Uterus (tissue), 4 donors: ENCODE results near the gene AADACL4. TPM values are rescaled to one million over a fixed set of nuclear protein-coding genes. Genes with fewer than 3 reads are reported as not detected.

Experiments
- DNase-seq, 2 donors: peaks; one replicate each; pipeline ENCODE4 v3.0.0-alpha.2; 2019 to 2020
- H3K27ac ChIP-seq, 2 donors: fragments of 200-600 bp; sonication (generic); 1 replicate in 1 of 2; 2 replicates in 1 of 2; pipeline ENCODE4 v1.5.1; 2016 to 2018
- H3K27me3 ChIP-seq, 2 donors: fragments of 200-600 bp; sonication (generic); one replicate each; pipeline ENCODE4 v1.5.1; 2018 to 2019; ENCODE audit warnings: control low read depth in 1 of 2
- H3K36me3 ChIP-seq, 2 donors: fragments of 200-600 bp; sonication (generic); one replicate each; pipeline ENCODE4 v1.5.1; 2019; ENCODE audit warnings: control low read depth in 1 of 2
- H3K4me1 ChIP-seq, 2 donors: fragments of 200-600 bp; sonication (generic); one replicate each; pipeline ENCODE4 v1.5.1; 2018 to 2019; ENCODE audit warnings: control low read depth in 1 of 2
- H3K4me3 ChIP-seq, 2 donors: fragments of 200-600 bp; sonication (generic); 1 replicate in 1 of 2; 2 replicates in 1 of 2; pipeline ENCODE4 v1.5.1; 2018 to 2019; ENCODE audit warnings: mild to moderate bottlenecking in 1 of 2
- H3K9me3 ChIP-seq, 2 donors: fragments of 200-600 bp; sonication (generic); one replicate each; pipeline ENCODE4 v1.5.1; 2019; ENCODE audit warnings: control low read depth in 1 of 2
- POLR2A ChIP-seq, 2 donors: fragments of 450-650 bp; IDR thresholded peaks; one replicate each; pipeline ENCODE4 v1.6.1; 2016; ENCODE audit warnings: antibody characterized with exemption in 2 of 2, mild to moderate bottlenecking in 1 of 2, moderate library complexity in 1 of 2
- intact Hi-C: fragments of 100-400 bp; cut with DNase I; formaldehyde crosslinking; loops from one replicate; pipeline ENCODE4 v1.15.1; 2023; ENCODE audit warnings: low total_unique reads
- total RNA-seq, 4 donors: library from RNA; depleted of rRNA in 3 of 4; stranded (reverse); fragments of >200 nt in 3 of 4; gene quantifications; one replicate each; pipeline versions ENCODE4 v1.1.0 to v1.2.4, GENCODE V29; 2014 to 2023
- TF ChIP-seq, protein P1 (sequence below), 4 experiments: fragments of 200-600 bp in 2 of 4; fragments of 450-650 bp in 2 of 4; sonication (generic) in 2 of 4; IDR thresholded peaks; one replicate each; pipeline ENCODE4 v1.5.1; 2016 to 2019; ENCODE audit warnings: antibody characterized with exemption in 4 of 4, mild to moderate bottlenecking in 2 of 4, moderate library complexity in 1 of 4
- donor health status: DM: yes; HTN: yes; CAD: no.

AADACL4 gene
- total RNA-seq, 4 donors from 2014 or later = 0.14 to 0.46 TPM; not detected in 2

GRCh38 chr1:12690156-12690555 is 46.3 kb downstream of the AADACL4 start:
- Histone ChIP-seq H3K4me3 (no peak overlapping the region), H3K4me1 (no peaks in the 10 kb centered on the region), H3K36me3 (no peaks in the 10 kb centered on the region), H3K27me3 (no peaks in the 10 kb centered on the region), H3K27ac (no peak overlapping the region), H3K9me3 (no peaks in the 10 kb centered on the region)
- no peak for DNase-seq
- intact Hi-C loops = no loop called here
- TF ChIP-seq, protein P1, sequence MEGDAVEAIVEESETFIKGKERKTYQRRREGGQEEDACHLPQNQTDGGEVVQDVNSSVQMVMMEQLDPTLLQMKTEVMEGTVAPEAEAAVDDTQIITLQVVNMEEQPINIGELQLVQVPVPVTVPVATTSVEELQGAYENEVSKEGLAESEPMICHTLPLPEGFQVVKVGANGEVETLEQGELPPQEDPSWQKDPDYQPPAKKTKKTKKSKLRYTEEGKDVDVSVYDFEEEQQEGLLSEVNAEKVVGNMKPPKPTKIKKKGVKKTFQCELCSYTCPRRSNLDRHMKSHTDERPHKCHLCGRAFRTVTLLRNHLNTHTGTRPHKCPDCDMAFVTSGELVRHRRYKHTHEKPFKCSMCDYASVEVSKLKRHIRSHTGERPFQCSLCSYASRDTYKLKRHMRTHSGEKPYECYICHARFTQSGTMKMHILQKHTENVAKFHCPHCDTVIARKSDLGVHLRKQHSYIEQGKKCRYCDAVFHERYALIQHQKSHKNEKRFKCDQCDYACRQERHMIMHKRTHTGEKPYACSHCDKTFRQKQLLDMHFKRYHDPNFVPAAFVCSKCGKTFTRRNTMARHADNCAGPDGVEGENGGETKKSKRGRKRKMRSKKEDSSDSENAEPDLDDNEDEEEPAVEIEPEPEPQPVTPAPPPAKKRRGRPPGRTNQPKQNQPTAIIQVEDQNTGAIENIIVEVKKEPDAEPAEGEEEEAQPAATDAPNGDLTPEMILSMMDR (IDR thresholded peaks at IDR 0.05) = no peak
- no peak for TF ChIP-seq POLR2A (IDR thresholded peaks at IDR 0.05)

DNA sequence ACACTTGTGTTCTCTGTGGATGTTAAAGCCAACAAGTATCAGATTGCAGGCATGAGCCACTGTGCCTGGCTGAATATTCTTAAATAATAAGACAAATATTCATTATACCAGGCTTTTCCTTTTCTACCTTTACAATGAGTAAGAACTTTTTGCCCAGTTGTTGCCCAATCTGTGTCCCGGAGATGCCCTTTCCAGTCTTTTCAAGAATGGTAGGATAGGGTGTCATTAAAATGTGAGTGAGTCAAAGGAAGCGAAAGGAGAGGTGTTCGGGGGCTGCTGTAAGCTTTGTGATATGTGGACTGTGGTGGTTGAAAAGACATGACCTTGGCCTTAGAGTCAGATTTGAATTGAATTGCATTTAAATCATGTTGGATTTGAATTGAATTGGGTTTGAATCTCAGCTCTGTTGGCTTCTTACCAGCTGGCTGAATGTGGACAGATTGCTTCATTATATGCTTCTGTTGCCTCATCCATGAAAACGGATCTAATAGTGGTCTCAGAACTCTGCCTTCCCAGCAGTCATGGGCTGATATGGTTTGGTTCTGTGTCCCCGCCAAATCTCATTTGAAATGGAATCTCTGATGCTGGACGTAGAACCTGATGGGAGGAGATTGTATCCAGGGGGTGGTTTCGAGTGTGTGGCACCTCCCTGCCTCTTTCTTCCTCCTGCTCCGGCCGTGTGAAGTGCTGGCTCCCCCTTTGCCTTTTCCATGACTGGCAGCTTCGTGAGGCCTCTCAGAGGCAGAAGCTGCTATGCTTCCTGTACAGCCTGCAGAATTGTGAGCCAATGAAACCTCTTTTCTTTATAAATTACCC is 49.3 kb downstream of the AADACL4 start:
- no peaks in the 10 kb centered on the region for H3K4me1 ChIP-seq
- no peak overlapping the region for H3K4me3 ChIP-seq
- TF ChIP-seq POLR2A (IDR thresholded peaks at IDR 0.05) = no peak
- TF ChIP-seq, protein P1 (IDR thresholded peaks at IDR 0.05) = no peak
- DNase-seq = no peak
- H3K27ac ChIP-seq = no peak overlapping the region
- intact Hi-C loops = no loop called here
- H3K36me3 ChIP-seq = no peaks in the 10 kb centered on the region
- H3K9me3 ChIP-seq = no peaks in the 10 kb centered on the region
- no peaks in the 10 kb centered on the region for H3K27me3 ChIP-seq

DNA sequence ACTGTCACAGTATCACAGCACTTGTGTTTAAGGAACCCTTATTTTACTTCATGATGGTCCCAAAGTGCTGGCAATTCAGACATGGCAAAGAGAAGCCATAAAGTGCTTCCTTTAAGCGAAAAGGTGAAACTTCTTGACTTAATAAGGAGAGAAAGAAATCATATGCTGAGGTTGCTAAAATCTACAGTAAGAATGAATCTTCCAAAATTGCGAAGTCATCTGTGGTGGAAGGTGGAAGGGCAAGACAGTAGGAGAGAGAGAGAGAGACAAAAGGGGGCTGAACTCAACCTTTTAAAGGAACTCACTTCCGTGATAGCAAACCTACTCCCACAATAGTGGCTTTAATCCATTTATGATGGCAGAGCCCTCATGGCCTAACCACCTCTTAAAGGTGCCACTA is 52.8 kb downstream of the AADACL4 start:
- no peaks in the 10 kb centered on the region for H3K36me3 ChIP-seq
- no peaks in the 10 kb centered on the region for H3K27me3 ChIP-seq
- no peaks in the 10 kb centered on the region for H3K4me1 ChIP-seq
- no peak overlapping the region for H3K27ac ChIP-seq
- DNase-seq = no peak
- no peak overlapping the region for H3K4me3 ChIP-seq
- intact Hi-C loops = no loop called here
- H3K9me3 ChIP-seq = no peaks in the 10 kb centered on the region
- TF ChIP-seq, protein P1 (IDR thresholded peaks at IDR 0.05) = no peak
- no peak for TF ChIP-seq POLR2A (IDR thresholded peaks at IDR 0.05)

GRCh38 chr1:12697397-12697796 is 53.5 kb downstream of the AADACL4 start:
- intact Hi-C loops = no loop called here
- Histone ChIP-seq H3K9me3 (no peaks in the 10 kb centered on the region), H3K27me3 (no peaks in the 10 kb centered on the region), H3K27ac (no peak overlapping the region), H3K4me1 (no peaks in the 10 kb centered on the region), H3K36me3 (no peaks in the 10 kb centered on the region), H3K4me3 (no peak overlapping the region)
- TF ChIP-seq POLR2A (IDR thresholded peaks at IDR 0.05) = no peak
- TF ChIP-seq, protein P1 (IDR thresholded peaks at IDR 0.05) = no peak
- DNase-seq = no peak

DNA sequence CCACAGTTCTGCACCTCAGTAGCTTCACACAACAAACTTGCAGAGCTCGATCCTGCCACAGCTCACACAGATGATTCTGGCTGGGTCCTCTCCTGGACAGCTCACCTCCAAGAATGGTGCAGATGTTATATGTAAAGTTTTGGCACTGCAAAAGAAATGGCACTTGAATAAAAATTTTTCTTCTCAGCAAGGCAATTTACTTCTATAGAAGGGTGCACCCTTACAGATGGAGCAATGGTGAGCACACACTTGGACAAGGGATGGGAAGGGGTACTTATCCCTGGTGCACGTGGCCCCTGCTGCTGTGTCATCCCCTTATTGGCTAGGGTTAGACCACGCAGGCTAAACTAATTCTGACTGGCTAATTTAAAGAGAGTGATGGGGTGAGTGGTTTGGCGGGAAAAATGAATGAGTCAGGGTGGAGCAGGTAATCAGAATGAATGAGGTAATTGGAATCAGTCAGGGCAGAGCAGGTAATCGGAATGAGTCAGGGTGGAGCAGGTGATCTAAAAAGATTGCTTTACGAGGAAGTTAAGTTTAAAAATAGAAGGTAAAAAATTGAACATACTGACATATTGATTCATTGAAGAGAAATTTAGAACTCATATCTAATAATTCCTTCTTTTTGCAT is 60.1 kb downstream of the AADACL4 start:
- H3K36me3 ChIP-seq = no peaks in the 10 kb centered on the region
- TF ChIP-seq, protein P1 (IDR thresholded peaks at IDR 0.05) = no peak
- no peak for TF ChIP-seq POLR2A (IDR thresholded peaks at IDR 0.05)

More for the DNA sequence above, 60.1 kb downstream of the AADACL4 start:
- intact Hi-C loops = no loop called here
- H3K27me3 ChIP-seq = no peaks in the 10 kb centered on the region
- H3K27ac ChIP-seq = no peak overlapping the region
- no peak overlapping the region for H3K4me3 ChIP-seq
- H3K9me3 ChIP-seq = no peaks in the 10 kb centered on the region
- no peak for DNase-seq
- H3K4me1 ChIP-seq = no peaks in the 10 kb centered on the region
